HG02759 (cell line): Measurements from ENCODE around the gene GABRG3.

Experiments used
- ATAC-seq: cut with Tn5 transposase; IDR thresholded peaks from one replicate; pipeline ENCODE4 v1.9.1; 2021; ENCODE audit warnings: mild to moderate bottlenecking, moderate library complexity; ENCODE audit not compliant: unreplicated experiment

Gene GABRG3

GRCh38 chr15:27541581-27541980, 570.6 kb downstream of the GABRG3 start:
- ATAC-seq, result no peak

- no peak for ATAC-seq
Observed at GRCh38 chr15:27545494-27546255, 574.7 kb downstream of the GABRG3 start.

GRCh38 chr15:27549746-27550145, 578.8 kb downstream of the GABRG3 start:
- no peak for ATAC-seq

- ATAC-seq, result no peak
Observed at GRCh38 chr15:27550635-27551034, 579.7 kb downstream of the GABRG3 start.

GRCh38 chr15:27561816-27562215, 590.8 kb downstream of the GABRG3 start:
- no peak for ATAC-seq

GRCh38 chr15:27563765-27564370, 592.9 kb downstream of the GABRG3 start:
- no peak for ATAC-seq

GRCh38 chr15:27564656-27565055, 593.7 kb downstream of the GABRG3 start:
- no peak for ATAC-seq

- no peak for ATAC-seq
Observed at GRCh38 chr15:27570746-27571145, 599.8 kb downstream of the GABRG3 start.

- no peak for ATAC-seq
Observed at GRCh38 chr15:27573805-27574485, 603.0 kb downstream of the GABRG3 start.

- ATAC-seq, result no peak
Observed at GRCh38 chr15:27574541-27575054, 603.6 kb downstream of the GABRG3 start.

- no peak for ATAC-seq
Observed at GRCh38 chr15:27575521-27575920, 604.5 kb downstream of the GABRG3 start.

GRCh38 chr15:27576576-27576975, 605.6 kb downstream of the GABRG3 start:
- ATAC-seq, result no peak

- ATAC-seq, result no peak
Observed at GRCh38 chr15:27579738-27580137, 608.8 kb downstream of the GABRG3 start.

- no peak for ATAC-seq
Observed at GRCh38 chr15:27582726-27583410, 611.9 kb downstream of the GABRG3 start.

GRCh38 chr15:27583651-27584050, 612.7 kb downstream of the GABRG3 start:
- ATAC-seq, result no peak

GRCh38 chr15:27585041-27585640, 614.2 kb downstream of the GABRG3 start:
- ATAC-seq, result no peak

GRCh38 chr15:27587810-27588209, 616.8 kb downstream of the GABRG3 start:
- no peak for ATAC-seq

GRCh38 chr15:27589260-27589659, 618.3 kb downstream of the GABRG3 start:
- ATAC-seq, result no peak

GRCh38 chr15:27589782-27590181, 618.8 kb downstream of the GABRG3 start:
- no peak for ATAC-seq
